Right forelimb (tissue), 1 donor: ENCODE results near the gene SLCO1B3.

Experiments
- DNase-seq: peaks from one replicate; pipeline ENCODE4 v3.0.0-alpha.2; 2018

Gene SLCO1B3

DNA sequence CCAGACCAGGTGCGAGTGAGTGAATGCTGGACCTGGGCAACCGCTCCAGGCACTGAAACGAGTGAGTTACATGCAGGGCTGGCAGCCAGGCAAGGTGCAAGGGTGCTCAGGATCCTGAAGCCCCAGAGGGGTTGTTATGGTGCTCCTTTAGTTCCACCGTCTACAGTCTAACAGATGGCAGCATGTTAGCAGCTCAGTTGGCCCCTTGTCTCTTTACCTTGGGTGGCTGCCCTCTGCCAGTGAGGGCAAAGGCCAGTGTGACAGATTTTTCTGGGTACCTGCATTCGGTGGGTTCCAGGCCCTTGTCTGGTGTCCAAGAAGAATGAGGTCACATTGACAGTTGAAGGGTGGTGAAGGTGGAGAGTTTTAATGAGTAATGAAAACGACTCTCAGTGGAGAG, 106.8 kb downstream of the SLCO1B3 start:
- no peak for DNase-seq

DNA sequence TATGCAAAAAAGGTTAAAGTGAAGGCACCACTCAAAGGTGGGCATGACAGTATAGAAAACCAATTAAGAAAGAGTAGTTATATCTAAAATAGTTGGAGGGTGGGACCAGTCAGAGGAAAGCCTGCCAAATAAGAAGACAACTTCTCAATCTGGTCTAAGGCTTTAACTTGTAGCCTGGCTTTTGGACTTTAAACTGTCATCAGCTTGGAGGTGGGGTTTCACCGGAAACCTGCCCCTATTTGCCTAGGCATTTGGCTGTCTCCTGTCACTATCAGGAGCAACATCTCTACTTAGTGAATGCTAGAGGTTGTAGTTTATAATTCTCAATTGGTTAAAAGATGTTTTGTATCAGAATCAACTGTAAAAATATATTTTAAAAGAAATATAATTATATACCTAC, 107.3 kb downstream of the SLCO1B3 start:
- DNase-seq, result no peak

DNA sequence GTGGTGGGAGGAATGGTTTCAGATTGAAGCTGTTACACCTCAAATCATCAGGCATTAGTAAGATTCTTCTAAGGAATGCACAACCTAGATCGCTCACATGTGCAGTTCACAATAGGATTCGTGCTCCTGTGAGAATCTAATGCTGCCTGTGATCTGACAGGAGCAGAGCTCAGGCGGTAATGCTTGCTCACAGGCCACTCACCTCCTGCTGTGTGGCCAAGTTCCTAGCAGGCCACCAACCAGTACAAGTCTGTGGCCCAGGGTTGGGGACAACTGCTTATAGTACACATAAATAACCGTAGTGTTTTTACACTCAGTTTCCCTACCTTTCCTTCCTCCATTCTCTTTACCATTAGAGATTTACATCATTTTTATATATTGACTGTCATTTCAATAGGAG, 121.4 kb downstream of the SLCO1B3 start:
- DNase-seq, result no peak

DNA sequence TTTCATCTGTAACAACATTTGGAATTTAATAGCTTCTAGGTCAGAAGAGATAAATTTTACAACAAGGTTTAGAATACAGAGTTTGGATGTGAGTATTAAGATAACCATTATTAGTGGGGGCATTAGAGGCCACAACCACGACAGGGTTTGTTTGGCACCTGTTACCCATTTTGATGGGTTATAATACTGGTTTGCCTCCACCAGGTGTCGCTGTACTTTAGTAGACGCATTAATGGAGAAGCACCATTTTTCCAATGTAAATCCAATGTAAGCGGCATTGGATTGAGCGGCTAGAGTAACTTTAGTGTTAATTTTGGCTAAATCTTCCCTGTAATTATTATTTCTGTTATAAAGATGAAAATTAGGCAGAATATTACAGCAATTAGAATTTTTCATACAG, 136.2 kb downstream of the SLCO1B3 start:
- DNase-seq, result no peak

DNA sequence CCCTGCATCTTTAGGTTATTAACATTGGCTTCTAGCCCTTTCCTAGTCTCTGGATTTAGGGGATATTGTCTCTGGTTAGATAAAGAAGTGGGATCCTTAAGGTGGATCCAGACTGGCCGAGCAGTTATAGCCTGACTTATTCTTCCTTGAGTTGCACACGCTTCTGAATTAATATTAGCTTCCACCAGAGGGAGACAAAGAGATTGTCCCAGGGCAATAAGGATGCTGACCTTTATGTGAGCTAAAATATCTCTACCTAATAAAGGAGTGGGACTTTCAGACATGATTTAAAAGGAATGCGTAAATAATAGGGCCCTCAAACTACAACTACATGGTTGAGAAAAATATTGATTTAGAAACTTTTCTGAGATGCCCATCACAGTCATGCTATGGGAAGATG, 139.7 kb downstream of the SLCO1B3 start:
- no peak for DNase-seq

DNA sequence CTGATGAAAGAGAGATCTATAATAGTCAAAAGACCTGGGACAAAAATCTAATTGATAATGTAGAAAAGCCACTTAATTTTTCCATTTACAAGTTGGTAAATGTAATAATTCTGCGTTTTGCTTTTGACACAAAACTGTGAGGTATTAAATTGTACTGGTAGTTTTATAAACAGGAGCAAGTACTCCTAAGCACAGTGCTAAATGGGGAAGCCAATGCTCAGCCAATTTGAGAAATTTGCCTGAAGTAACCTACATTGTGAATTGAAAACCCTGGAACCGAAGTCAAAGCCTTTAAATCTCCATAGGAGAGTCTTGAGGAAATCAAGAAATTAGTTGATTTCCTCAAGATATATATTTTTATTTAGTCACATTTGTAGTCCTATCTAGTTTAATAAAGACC, 152.8 kb downstream of the SLCO1B3 start:
- no peak for DNase-seq

DNA sequence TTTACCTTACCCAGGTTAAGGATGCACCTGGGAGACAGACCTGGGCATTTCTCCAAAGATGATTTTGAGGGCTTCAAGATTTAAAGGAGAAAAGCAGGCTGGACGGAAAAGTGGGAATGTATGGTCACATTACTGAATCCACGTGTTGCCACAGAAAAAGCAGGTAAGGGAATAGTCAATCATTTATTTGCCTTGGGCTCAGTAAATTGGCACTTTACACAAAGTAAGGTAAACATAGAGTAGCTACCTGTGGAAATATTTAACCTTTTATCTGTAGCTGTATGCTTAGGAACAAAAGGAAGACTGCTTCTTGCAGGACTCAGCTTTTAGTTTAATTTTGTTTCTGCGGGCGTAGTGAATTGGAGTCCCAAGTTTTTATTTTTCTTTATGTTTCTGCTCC, 153.3 kb downstream of the SLCO1B3 start:
- DNase-seq, result no peak
